IPS DF 4.7 (cell line): Measurements from ENCODE around the gene TBC1D5.

ENCODE experiments used
- DNase-seq: peaks from one replicate; pipeline ENCODE4 v3.0.0-alpha.2; 2013; ENCODE audit warnings: low spot score; ENCODE audit errors: extremely low read depth

The TBC1D5 gene

GRCh38 chr3:17590465-17590864 lies 152.0 kb downstream of the TBC1D5 start:
- DNase-seq, result no peak

GRCh38 chr3:17589888-17590287 lies 152.5 kb downstream of the TBC1D5 start:
- no peak for DNase-seq

DNA sequence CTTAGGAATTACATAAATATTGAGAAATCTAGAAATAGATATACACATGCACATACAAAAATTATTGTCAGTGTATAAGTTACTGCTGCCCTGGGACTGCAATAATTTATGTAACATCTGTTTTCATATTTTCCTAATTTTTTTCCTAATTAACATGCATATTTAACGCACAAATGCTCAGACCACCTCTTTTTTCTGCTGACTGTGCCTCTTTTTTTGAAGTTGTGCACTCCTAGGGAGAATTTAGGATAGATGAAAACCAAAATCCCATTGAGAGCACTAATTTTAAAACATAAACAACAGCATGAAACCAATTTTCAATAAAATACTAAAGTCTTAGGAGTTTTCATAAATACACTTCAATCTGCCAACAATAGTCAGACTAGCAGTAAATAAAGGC lies 154.0 kb downstream of the TBC1D5 start:
- no peak for DNase-seq

DNA sequence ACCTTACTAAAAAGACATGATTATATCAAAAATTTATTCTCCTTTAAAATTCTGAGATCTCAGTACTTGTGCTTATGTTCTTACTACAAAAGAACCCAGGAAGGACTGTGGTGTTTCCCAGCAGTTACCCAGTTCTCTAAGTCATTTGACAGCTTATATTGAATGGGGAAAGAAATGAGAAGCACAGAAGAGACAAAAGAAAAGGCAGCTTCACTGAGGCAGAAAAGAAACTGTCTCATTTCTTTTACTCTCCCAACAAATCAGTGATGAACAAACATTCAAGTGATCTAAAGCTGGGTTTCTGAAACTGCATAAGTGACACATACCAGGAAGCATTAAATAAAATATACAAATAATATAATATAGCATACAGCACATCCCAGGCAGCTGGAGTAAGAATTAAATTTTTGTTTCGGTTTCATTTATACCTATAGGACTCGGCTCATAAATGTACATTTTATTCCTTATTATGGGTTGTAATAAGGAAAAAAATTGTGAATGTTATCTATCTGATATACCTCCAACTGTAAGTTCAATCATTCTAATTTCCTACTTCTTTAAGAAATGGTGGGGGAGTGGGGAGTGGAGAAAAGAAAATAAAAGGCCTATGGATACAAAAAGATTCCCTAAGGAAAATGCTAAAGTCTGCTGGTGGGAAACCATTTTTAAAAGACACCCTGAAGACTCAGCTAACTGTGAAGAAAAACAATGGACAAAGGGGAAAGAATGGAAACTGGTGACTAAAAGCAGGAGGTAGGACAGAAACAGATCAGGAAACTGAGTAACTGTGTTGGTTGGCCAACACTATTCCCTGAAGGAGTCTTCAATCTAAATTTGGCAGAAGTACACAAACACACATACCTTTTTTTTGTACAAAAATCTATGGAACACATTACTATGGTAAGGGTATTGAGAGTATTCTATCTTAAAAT lies 156.8 kb downstream of the TBC1D5 start:
- DNase-seq, result no peak

DNA sequence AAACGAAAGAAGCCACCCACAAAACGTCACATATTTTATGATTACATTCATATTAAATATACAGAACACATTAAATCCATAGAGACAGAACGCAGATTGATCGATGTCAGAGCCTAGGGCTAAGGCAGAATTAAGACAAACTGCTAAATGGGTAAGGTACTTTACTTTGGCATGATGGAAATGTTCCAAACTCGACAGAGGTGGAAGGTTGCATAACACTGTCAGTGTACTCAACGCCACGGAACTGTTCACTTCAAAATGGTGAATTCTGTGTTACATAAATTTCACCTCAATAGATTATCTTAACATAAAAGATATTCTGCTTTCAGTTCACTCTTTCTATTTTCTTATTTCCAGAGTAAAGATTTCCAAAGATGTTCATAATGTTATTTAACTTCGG lies 158.4 kb downstream of the TBC1D5 start:
- no peak for DNase-seq

- no peak for DNase-seq
Observed at GRCh38 chr3:17583530-17583929, 158.9 kb downstream of the TBC1D5 start.

DNA sequence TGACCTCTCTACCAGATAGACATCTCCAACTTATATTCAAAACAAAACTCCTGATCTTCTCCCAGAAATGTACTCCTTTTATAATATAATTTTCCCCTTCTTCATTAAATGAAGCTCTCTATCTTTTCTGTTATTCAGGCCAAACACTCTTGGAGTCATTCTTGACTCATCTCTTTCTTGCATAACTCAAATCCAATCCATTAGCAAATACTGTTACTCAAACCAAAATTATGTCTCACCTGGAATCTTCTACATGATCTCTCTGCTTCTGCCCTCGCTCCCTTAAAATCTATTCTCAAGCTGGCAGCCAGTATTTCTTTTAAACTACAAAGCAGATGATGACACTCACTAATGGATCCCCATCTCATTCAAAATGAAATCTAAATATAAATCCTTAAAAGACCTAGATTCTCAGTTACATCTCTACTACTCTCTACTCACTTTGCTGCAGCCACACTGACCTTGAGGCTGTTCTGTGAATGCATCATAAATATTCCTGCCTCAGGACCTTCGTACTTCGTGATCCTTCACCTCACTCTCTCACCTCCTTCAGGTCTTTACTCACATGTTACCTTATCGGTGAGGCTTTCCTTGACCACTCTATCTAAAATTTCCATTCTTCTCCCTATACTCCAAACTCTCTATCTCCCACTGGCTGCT lies 160.9 kb downstream of the TBC1D5 start:
- DNase-seq, result no peak

DNA sequence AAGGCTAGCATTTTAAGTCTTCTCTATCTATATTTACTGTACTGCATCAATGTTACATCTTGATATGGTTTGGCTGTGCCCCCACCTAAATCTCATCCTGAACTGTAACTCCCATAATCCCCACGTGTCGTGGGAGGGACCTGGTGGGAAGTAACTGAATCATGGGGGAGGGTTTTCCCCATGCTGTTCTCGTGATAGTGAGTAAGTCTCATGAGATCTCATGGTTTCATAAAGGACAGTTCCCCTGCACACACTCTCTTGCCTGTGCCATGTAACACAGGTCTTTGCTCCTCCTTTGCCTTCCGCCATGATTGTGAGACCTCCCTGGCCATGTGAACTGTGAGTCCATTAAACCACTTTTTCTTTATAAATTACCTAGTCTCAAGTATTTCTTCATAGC lies 161.5 kb downstream of the TBC1D5 start:
- DNase-seq, result no peak

- DNase-seq, result no peak
Observed at GRCh38 chr3:17579289-17580031, 163.0 kb downstream of the TBC1D5 start.

GRCh38 chr3:17577796-17578520 lies 164.5 kb downstream of the TBC1D5 start:
- no peak for DNase-seq

GRCh38 chr3:17573396-17573795 lies 169.0 kb downstream of the TBC1D5 start:
- DNase-seq, result no peak

DNA sequence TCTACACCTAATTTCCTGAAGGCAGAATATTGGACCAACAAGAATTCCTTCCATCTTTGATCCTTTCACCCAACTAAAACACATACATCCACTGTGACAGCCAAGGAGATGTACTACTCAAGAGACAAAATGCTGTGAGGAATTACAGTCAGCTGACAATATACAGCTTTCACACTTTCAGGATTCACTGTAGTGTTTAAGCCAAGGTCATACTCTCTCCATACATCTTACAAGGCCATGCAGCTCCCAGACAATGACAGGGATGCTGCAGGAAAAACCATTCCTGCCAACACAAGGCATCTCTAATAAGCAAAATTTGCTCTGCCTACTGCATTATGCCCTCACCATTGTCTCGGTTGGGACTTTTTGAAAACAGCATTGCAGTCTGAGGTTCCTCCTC lies 170.7 kb downstream of the TBC1D5 start:
- DNase-seq, result no peak

GRCh38 chr3:17562845-17563244 lies 179.6 kb downstream of the TBC1D5 start:
- no peak for DNase-seq

DNA sequence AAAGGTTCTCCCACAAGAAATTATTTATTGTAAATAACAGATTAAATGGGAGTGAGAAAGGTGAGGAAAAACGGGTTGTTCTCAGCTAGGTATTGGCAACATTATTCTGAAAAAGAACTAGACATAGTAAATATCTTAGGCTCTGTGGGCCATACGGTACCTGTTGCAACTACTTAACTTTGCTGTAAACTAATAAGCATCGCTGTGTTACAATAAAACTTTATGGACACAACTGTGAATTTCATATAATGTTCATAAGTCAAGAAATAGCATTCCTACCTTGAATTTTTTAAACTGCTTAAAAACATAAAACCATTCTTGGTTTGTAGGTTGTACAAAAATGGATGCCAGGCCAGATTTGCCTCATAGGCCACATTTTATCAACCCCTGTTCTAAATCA lies 183.9 kb downstream of the TBC1D5 start:
- DNase-seq, result no peak

DNA sequence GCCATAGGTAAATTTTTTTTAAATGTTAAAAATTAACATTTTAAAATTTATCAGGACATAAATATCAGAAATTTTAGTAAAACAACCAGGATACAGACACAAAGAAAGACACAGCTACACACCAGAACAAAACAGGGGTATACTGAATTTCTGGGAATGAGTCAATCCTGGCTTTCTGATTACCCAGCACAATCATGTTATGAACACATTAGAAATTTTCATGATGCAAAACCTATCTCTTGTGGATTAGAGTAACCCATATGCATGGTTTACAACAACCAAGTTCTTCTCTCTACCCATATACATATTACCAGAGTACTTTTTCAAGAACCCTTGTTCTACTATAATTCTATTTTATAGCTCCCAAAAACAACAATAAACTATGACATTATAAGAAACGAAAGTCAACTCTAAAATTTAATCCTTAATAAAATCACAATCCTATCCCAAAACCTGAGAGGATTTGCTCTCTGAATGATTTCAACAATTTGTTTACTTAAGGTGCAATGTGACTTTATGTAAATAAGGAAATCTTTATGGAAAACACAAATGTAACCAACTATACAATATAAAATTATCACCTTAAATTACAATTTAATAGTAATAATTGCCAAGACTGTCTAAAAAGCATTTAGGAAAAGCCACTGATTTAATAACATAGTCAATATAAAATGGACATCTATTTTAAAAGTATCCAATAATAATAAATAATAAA lies 184.5 kb downstream of the TBC1D5 start:
- no peak for DNase-seq

GRCh38 chr3:17555525-17555924 lies 186.9 kb downstream of the TBC1D5 start:
- no peak for DNase-seq

GRCh38 chr3:17554078-17554477 lies 188.4 kb downstream of the TBC1D5 start:
- no peak for DNase-seq

- no peak for DNase-seq
Observed at GRCh38 chr3:17553080-17553479, 189.4 kb downstream of the TBC1D5 start.

DNA sequence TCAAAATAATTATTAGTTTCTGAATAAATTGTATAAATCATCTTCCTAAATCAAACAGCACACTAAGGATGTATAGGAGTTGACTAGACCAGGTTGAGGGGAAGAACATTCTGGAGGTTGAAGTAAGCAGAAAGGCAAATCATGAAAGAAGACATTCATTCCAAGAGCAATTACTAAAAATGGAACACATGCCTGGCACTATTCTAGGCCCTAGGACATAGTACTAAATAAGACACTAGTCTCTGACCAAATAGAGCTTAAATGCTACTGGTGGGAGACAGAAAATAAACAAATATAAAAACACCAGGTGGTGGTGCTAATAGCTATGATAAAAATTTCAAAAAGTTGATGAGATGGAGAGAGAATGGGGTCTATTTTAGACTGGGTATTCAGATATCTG lies 190.1 kb downstream of the TBC1D5 start:
- DNase-seq, result no peak

GRCh38 chr3:17551895-17552294 lies 190.5 kb downstream of the TBC1D5 start:
- no peak for DNase-seq

GRCh38 chr3:17551333-17551732 lies 191.1 kb downstream of the TBC1D5 start:
- DNase-seq, result no peak
